ENCODE measurements around the gene TANK. TPM values are rescaled to one million over a fixed set of nuclear protein-coding genes. Genes with fewer than 3 reads are reported as not detected.
"Not testable (repeated sequence)": the region's sequence is repeated elsewhere in the genome, so short reads cannot be mapped to it uniquely, and the experiment has no call there.

TANK gene
- total RNA-seq, 1 donor from 2014 or later, result 33.6 TPM

DNA sequence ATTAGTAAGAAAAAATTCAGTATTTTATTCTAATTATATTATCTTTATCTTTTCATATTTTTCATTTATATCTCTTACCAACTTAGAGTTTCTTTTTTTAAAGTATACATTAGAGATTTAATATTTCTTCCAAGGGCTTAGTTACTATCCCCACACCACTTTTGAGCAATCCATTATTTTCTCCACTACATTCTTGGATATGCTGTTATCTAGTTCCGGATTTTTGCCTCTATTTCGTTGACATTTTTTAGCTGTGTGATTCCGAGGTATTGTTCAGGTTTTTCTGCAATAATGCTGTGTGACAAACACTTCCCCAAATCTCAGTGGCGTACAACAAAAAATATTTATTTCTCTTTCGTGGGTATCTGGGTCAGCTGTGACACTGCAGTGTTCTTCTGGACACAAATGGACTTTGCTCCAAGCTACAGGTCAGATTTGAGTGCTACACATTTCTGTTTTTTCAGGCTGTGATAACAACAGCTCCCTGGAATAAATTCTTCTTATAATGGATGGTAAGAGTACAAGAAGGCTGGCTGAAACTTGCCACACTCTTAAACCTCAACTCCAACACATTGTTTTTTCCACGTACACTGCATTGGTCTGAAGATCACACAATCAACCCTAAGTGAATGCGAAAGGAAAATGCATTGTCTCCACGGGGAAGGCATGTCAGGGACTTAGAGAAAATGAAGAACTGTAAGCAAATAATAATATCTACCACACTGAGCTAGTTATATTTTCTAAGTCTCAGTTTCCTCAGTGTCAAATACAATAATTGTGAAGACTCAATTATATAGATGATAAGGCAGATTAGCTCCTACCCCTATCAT is 97.1 kb downstream of the TANK start:
- Histone ChIP-seq H3K4me3 (ENCODE audit: low read depth, low read length) (no peak overlapping the region), H3K27me3 (ENCODE audit: control insufficient read depth, insufficient read depth, low read length) (no peaks in the 10 kb centered on the region), H3K36me3 (ENCODE audit: control insufficient read depth, insufficient read depth, low read length) (no peaks in the 10 kb centered on the region)
- DNase-seq (ENCODE audit: low read depth), result no peak
- TF ChIP-seq, protein P1, sequence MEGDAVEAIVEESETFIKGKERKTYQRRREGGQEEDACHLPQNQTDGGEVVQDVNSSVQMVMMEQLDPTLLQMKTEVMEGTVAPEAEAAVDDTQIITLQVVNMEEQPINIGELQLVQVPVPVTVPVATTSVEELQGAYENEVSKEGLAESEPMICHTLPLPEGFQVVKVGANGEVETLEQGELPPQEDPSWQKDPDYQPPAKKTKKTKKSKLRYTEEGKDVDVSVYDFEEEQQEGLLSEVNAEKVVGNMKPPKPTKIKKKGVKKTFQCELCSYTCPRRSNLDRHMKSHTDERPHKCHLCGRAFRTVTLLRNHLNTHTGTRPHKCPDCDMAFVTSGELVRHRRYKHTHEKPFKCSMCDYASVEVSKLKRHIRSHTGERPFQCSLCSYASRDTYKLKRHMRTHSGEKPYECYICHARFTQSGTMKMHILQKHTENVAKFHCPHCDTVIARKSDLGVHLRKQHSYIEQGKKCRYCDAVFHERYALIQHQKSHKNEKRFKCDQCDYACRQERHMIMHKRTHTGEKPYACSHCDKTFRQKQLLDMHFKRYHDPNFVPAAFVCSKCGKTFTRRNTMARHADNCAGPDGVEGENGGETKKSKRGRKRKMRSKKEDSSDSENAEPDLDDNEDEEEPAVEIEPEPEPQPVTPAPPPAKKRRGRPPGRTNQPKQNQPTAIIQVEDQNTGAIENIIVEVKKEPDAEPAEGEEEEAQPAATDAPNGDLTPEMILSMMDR (IDR thresholded peaks at IDR 0.05; ENCODE audit: insufficient read depth, low read length, poor library complexity, severe bottlenecking), result no peak

DNA sequence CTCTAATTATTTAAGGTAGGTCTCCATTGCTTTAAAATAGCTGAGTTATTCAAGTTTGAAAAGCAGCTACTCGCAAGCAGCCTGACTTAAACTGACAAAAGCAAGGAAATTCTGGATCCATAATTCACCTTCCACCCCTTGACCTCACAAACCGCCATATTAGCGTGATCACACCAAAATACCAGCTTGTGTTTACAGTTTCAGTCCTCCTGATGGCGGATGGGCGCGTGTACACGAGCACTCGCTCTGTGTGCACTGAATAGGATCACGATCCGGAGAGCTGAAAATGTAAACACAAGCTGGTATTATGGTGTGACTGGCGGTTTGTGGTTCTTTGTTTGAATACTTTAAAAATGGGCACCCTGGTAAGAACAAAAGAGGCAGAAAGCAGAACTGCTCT is 105.6 kb downstream of the TANK start:
- H3K27me3 ChIP-seq (ENCODE audit: control insufficient read depth, insufficient read depth, low read length), result no peaks in the 10 kb centered on the region
- no peaks in the 10 kb centered on the region for H3K36me3 ChIP-seq (ENCODE audit: control insufficient read depth, insufficient read depth, low read length)
- DNase-seq (ENCODE audit: low read depth), result no peak
- TF ChIP-seq, protein P1 (IDR thresholded peaks at IDR 0.05; ENCODE audit: insufficient read depth, low read length, poor library complexity, severe bottlenecking), result no peak
- no peak overlapping the region for H3K4me3 ChIP-seq (ENCODE audit: low read depth, low read length)

DNA sequence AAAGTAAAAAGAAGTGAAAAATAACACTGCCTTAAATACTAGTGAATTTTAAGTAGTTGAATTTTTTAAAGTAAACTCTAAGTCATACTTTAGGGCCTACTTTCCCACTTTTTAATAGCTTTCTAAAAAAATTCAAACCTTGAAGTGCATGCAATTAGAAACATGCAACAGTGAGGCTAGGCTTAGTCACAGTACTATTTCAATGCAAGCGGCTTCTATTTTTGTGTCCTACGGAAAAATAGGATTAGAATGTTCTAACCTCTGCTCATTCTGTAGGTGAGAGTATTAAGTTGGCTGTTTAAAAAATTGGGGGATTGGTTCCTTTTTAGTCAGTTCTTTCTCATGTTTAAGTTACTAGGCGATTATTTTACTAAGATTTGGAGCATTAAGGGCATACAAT is 108.9 kb downstream of the TANK start:
- TF ChIP-seq, protein P1 (IDR thresholded peaks at IDR 0.05; ENCODE audit: insufficient read depth, low read length, poor library complexity, severe bottlenecking), result no peak
- H3K4me3 ChIP-seq (ENCODE audit: low read depth, low read length), result no peak overlapping the region
- no peaks in the 10 kb centered on the region for H3K27me3 ChIP-seq (ENCODE audit: control insufficient read depth, insufficient read depth, low read length)
- no peaks in the 10 kb centered on the region for H3K36me3 ChIP-seq (ENCODE audit: control insufficient read depth, insufficient read depth, low read length)
- no peak for DNase-seq (ENCODE audit: low read depth)

DNA sequence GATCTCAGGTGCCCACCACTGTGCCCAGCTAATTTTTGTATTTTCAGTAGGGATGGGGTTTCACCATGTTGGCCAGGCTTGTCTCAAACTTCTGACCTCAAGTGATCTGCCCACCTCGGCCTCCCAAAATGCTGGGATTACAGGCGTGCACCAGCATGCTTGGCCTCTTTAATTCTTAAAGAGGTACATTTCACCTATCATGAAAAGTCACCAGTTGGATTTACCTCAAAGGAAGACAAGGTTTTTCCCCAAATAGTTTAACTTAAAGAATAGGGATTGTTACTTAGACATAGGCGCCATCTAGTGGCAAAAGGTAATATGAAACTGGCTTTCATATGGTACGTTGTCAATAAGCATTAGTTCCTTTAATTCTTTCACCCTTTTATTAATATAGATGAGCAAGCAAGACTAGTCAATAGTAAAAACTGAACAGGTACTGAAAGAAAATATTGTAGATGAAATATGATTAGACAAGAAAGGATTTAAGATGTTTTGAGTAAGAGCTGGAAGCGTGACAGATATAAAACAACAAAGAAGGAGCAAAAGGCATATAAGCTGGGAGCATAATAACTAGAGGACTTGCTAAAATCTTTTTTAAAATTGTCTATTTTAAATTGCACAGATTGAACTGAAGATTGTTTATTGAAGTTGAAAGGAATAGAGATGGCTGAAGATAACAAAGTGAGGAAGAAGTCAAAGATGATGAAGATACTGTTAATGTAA is 113.0 kb downstream of the TANK start:
- H3K36me3 ChIP-seq (ENCODE audit: control insufficient read depth, insufficient read depth, low read length), result no peaks in the 10 kb centered on the region
- H3K27me3 ChIP-seq (ENCODE audit: control insufficient read depth, insufficient read depth, low read length), result no peaks in the 10 kb centered on the region
- peak; percentile 18 for DNase-seq (ENCODE audit: low read depth)
- no peak overlapping the region for H3K4me3 ChIP-seq (ENCODE audit: low read depth, low read length)
- TF ChIP-seq, protein P1 (IDR thresholded peaks at IDR 0.05; ENCODE audit: insufficient read depth, low read length, poor library complexity, severe bottlenecking), result peak; percentile 44

DNA sequence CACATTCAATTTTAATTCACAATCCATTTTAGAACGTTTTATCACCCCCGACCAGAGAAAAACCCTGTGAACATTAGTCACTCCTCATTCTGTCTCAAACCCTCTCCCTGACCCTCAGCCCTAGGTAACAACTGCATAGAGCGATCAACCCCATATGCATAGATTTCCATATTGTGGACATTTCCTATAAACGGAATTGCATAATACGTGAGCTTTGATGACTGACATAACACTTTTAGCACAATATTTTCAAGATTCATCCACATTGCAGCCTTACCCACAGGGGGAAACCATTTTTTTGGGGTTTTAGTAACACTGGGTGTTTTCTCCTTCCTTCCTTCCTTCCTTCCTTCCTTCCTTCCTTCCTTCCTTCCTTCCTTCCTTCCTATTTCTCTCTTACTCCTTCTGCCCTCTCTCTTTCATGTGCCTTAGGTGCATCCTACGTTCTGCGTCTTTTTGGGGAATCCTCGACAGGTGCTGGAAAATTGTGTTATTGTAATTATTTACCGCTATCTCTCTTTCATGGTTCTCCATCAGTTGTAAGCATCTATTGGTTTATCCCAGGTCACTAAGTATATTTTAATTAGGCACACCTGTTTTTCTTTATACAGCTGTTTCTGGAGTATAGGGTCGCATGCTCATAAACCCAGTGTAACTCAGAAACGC is 118.5 kb downstream of the TANK start:
- H3K4me3 ChIP-seq (ENCODE audit: low read depth, low read length); H3K27me3 ChIP-seq (ENCODE audit: control insufficient read depth, insufficient read depth, low read length); H3K36me3 ChIP-seq (ENCODE audit: control insufficient read depth, insufficient read depth, low read length): not testable (repeated sequence)
- DNase-seq (ENCODE audit: low read depth), result peak; percentile 2

DNA sequence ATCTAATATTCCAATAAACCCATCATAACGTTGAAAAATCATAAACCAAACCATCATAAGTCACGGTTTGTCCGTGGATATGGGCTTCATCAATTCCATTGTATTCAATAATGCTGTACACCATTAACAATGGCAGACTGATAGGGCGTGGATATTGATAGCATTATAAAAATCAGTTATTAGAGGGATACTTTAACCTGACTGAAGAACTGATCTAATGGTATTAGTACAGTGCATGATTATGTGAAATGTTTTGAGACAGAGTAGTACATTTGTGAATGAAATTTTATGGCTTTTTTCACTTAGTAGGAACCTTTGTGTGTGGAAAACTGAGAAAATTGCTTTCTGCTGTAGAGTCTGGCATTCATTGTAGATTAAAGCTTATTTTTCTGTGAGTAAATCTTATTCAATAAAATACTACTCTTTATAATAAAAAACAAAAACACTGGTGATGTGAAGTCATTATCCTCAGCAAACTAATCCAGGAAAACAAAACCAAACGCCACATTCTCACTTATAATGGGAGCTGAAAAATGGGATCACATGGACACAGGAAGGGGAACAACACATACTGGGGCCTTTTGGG is 119.1 kb downstream of the TANK start:
- not testable (repeated sequence) for H3K27me3 ChIP-seq (ENCODE audit: control insufficient read depth, insufficient read depth, low read length); H3K36me3 ChIP-seq (ENCODE audit: control insufficient read depth, insufficient read depth, low read length); DNase-seq (ENCODE audit: low read depth); H3K4me3 ChIP-seq (ENCODE audit: low read depth, low read length)

DNA sequence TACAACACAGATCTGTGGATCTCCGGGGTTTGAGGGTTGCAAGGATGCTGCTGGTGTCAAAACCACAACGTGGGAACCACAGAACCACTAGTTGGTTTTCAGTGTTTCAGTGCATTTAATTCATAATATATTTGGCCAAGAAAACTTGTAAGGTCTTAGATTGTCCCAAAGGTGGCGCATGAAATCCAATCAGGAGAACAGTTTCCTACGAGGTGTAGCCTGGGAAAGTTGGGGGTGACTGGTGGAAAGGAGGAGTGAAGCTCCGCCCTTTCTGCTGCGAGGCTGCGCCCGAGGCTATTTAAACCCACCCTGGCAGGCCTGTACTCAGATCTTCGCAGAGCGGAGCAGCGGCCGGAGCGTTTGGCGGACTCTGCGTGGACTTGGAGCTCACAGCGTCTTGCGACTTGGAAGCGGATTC is 120.7 kb downstream of the TANK start:
- H3K36me3 ChIP-seq (ENCODE audit: control insufficient read depth, insufficient read depth, low read length); H3K4me3 ChIP-seq (ENCODE audit: low read depth, low read length); H3K27me3 ChIP-seq (ENCODE audit: control insufficient read depth, insufficient read depth, low read length); DNase-seq (ENCODE audit: low read depth): not testable (repeated sequence)

DNA sequence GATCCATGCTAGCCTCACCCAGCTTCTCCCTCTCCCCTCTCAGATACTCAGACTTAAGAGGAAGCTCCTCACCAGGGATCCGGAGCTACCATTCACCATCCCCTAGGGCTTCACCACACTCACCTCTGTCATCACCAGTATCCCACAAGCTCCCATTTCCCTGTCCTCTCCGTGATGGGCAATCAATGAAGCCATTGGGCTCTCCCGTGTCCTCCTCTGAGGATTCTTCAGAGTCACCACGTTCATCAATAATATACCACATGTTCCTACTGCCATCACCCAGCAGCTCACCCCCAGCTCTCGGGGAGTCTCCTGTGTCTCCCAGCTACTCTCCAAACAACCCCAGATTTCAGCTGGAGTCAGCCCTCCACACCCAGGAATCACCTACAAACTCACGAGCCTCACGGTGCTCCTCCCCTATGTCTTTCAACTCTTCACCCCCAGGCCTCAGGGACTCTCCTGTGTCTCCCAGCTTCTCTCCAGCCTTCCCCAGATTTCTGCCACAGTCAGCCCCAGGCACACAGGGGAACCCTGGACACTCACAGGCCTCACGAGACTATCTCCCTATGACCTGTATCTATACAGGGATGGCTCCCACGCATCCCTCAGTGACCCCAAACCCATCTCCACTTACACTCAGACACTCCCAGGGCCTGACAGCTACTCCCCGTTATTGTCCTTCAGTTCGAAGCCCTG is 121.5 kb downstream of the TANK start:
- H3K27me3 ChIP-seq (ENCODE audit: control insufficient read depth, insufficient read depth, low read length); DNase-seq (ENCODE audit: low read depth); H3K36me3 ChIP-seq (ENCODE audit: control insufficient read depth, insufficient read depth, low read length); H3K4me3 ChIP-seq (ENCODE audit: low read depth, low read length): not testable (repeated sequence)

DNA sequence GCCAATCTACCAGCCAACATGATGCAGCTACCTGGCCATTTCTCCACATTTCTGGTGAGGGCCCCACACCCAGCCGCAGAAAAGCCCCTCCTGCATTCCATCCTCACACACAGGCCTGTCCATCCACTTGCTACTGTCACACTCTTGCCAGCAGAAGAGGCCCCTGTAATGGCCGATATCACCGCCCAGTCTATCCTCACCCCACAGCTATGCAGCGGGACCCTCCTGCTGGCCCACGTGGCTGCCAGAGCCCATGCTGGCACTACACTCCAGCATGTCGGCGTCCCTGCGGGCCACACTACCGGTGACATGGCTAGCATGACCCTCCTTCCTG is 122.0 kb downstream of the TANK start:
- DNase-seq (ENCODE audit: low read depth); H3K4me3 ChIP-seq (ENCODE audit: low read depth, low read length); H3K27me3 ChIP-seq (ENCODE audit: control insufficient read depth, insufficient read depth, low read length); H3K36me3 ChIP-seq (ENCODE audit: control insufficient read depth, insufficient read depth, low read length): not testable (repeated sequence)

Measured in kidney epithelial cell (primary cell).